Measurements from ENCODE around the gene SNX30.
A peak's percentile ranks its signal among the peaks of the same experiment; 100 is the strongest.

SNX30 gene

GRCh38 chr9:112867275-112867991, 116.9 kb downstream of the SNX30 start:
- no peak overlapping the region for H3K27ac ChIP-seq

GRCh38 chr9:112868461-112868860, 117.9 kb downstream of the SNX30 start:
- no peak for TF ChIP-seq CTCF (conservative IDR thresholded peaks at IDR 0.05)
- H3K27ac ChIP-seq: no peak overlapping the region

More at GRCh38 chr9:112867275-112867991, 116.9 kb downstream of the SNX30 start:
- TF ChIP-seq CTCF (conservative IDR thresholded peaks at IDR 0.05): no peak

- H3K27ac ChIP-seq: peak overlapping the region; percentile 48; the same call in 1 of the 2 replicates
- no peak for TF ChIP-seq CTCF (conservative IDR thresholded peaks at IDR 0.05)
These were observed 118.5 kb downstream of the SNX30 start for GRCh38 chr9:112869041-112869529.

- peak overlapping the region; percentile 48 for H3K27ac ChIP-seq
- TF ChIP-seq CTCF (conservative IDR thresholded peaks at IDR 0.05): no peak
These were observed 119.4 kb downstream of the SNX30 start for GRCh38 chr9:112869917-112870316.

GRCh38 chr9:112870556-112870955, 120.0 kb downstream of the SNX30 start:
- no peak for TF ChIP-seq CTCF (conservative IDR thresholded peaks at IDR 0.05)

GRCh38 chr9:112872019-112872418, 121.5 kb downstream of the SNX30 start:
- no peak overlapping the region for H3K27ac ChIP-seq
- TF ChIP-seq CTCF (conservative IDR thresholded peaks at IDR 0.05): no peak

More at GRCh38 chr9:112870556-112870955, 120.0 kb downstream of the SNX30 start:
- peak overlapping the region; percentile 48 for H3K27ac ChIP-seq

GRCh38 chr9:112873773-112874405, 123.3 kb downstream of the SNX30 start:
- no peak overlapping the region for H3K27ac ChIP-seq
- no peak for TF ChIP-seq CTCF (conservative IDR thresholded peaks at IDR 0.05)
